ENCODE data around the gene JPH3. TPM values are rescaled to one million over a fixed set of nuclear protein-coding genes. Genes with fewer than 3 reads are reported as not detected.
"Not testable (repeated sequence)": the region's sequence is repeated elsewhere in the genome, so short reads cannot be mapped to it uniquely, and the experiment has no call there.

JPH3 gene
- total RNA-seq, 6 donors from 2014 or later, result 0.24 TPM; not detected in 5

DNA sequence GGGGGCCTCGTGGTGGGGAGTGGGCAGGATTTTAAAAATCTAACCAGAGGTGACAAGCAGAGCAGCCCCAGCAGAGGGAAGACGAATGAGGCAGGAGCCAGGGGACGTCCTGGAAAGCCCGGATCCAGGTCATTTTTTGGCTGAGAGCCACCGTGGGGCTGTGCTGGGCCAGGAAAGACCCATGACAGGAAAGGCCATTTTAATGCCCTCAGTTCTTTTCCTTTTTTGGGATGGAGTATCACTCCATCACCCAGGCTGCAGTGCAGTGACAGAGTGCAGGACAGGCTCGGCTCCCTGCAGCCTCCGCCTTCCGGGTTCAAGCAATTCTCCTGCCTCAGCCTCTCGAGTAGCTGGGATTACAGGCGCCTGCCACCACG lies 30.5 kb upstream of the JPH3 start:
- no peak overlapping the region for H3K4me3 ChIP-seq
- 59 to 64% methylated on average over 11 of the region's 11 CpGs for WGBS, 2 donors
- DNase-seq (no peak), ATAC-seq (ENCODE audit: low FRiP score in 2 of 2) (no peak)
- no peaks in the 10 kb centered on the region for H3K36me3 ChIP-seq
- peaks cover 12 to 19% (median 16%) of the 10 kb centered on the region in 4 donors for H3K4me1 ChIP-seq
- H3K9me3 ChIP-seq, result no peaks in the 10 kb centered on the region
- H3K27me3 ChIP-seq, result no peaks in the 10 kb centered on the region
- TF ChIP-seq, protein P1, sequence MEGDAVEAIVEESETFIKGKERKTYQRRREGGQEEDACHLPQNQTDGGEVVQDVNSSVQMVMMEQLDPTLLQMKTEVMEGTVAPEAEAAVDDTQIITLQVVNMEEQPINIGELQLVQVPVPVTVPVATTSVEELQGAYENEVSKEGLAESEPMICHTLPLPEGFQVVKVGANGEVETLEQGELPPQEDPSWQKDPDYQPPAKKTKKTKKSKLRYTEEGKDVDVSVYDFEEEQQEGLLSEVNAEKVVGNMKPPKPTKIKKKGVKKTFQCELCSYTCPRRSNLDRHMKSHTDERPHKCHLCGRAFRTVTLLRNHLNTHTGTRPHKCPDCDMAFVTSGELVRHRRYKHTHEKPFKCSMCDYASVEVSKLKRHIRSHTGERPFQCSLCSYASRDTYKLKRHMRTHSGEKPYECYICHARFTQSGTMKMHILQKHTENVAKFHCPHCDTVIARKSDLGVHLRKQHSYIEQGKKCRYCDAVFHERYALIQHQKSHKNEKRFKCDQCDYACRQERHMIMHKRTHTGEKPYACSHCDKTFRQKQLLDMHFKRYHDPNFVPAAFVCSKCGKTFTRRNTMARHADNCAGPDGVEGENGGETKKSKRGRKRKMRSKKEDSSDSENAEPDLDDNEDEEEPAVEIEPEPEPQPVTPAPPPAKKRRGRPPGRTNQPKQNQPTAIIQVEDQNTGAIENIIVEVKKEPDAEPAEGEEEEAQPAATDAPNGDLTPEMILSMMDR (IDR thresholded peaks at IDR 0.05), result no peak
- TF ChIP-seq POLR2A (IDR thresholded peaks at IDR 0.05), result no peak
- peak overlapping the region; percentile 25 to 62 (median 54) for H3K27ac ChIP-seq

DNA sequence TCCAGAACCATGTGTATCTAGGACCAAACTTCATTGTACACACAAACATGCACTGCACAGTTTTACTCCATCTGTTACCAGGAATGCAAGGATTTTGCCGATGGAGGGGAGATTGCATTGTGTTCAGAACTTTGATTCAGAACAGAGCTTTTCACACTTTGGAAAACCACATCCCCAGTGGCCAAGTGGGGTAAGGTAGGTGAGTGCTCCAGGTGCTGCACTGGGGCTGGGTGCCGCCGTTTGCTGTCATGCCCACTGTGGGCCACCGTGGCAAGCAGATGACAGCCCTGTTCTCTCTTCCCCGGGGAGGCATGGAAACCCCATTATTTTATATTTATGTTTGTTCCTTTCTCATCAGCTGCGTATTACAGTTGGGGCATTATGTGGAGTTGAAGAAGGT lies 29.3 kb upstream of the JPH3 start:
- H3K9me3 ChIP-seq, result no peaks in the 10 kb centered on the region
- ATAC-seq (ENCODE audit: low FRiP score in 2 of 2), result no peak
- H3K36me3 ChIP-seq, result no peaks in the 10 kb centered on the region
- peak overlapping the region in 1 of 4 donors; percentile 50 for H3K27ac ChIP-seq
- no peak overlapping the region for H3K4me3 ChIP-seq
- TF ChIP-seq POLR2AphosphoS5 (IDR thresholded peaks at IDR 0.05), result no peak
- no peak for TF ChIP-seq POLR2A (IDR thresholded peaks at IDR 0.05)
- TF ChIP-seq EP300 (IDR thresholded peaks at IDR 0.05), result no peak
- TF ChIP-seq, protein P1 (IDR thresholded peaks at IDR 0.05), result no peak
- H3K27me3 ChIP-seq, result no peaks in the 10 kb centered on the region
- no peak for DNase-seq
- peaks cover 12 to 19% (median 16%) of the 10 kb centered on the region in 4 donors for H3K4me1 ChIP-seq
- 75 to 82% methylated on average over 6 of the region's 6 CpGs for WGBS, 2 donors

DNA sequence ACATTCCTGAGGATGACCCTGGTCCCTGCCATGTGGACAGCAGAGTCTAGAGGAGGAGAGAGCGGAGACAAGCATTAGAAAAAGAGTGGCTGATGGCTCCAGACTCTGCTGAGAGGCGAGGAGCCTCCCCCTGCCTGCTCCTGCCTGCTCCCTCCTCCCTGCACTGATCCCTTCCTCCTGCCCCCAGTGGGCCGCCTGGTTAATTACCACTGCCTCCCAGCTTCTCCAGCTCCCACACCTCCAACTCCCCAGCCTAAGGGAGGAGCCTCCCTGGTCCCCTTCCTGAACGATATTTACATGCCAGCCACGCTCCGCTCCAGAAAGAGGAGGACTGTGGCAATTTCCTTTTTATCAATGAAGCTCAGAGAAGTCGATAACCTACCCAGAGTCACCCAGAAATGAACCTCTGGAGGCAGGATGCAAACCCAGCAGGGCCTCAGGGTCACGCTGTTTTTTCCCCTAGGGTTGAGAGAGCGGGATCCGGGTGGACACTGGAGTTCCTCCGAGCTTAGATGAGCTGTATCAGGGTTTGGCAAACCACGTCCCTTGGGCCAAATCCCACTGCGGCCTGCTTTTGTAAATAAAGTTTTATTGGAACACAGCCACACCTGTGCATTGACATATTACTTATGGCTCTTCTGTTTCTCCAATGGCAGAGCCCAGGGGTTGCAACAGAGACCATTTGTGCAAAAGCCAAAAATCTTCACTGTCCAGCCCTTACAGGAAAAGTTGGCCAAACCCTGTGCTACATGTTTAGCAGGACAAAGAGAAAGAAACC lies 27.1 kb upstream of the JPH3 start:
- ATAC-seq (ENCODE audit: low FRiP score in 2 of 2), result no peak
- no peaks in the 10 kb centered on the region for H3K9me3 ChIP-seq
- WGBS, 2 donors, result 54 to 64% methylated on average over 11 to 13 of the region's 13 CpGs
- H3K36me3 ChIP-seq, result no peaks in the 10 kb centered on the region
- H3K27ac ChIP-seq, result no peak overlapping the region
- no peak for TF ChIP-seq EP300 (IDR thresholded peaks at IDR 0.05)
- TF ChIP-seq POLR2A (IDR thresholded peaks at IDR 0.05), result no peak
- no peak for TF ChIP-seq POLR2AphosphoS5 (IDR thresholded peaks at IDR 0.05)
- TF ChIP-seq, protein P1 (IDR thresholded peaks at IDR 0.05), result no peak
- peaks cover 12 to 19% (median 16%) of the 10 kb centered on the region in 4 donors for H3K4me1 ChIP-seq
- H3K4me3 ChIP-seq, result no peak overlapping the region
- DNase-seq, result no peak
- H3K27me3 ChIP-seq, result no peaks in the 10 kb centered on the region

DNA sequence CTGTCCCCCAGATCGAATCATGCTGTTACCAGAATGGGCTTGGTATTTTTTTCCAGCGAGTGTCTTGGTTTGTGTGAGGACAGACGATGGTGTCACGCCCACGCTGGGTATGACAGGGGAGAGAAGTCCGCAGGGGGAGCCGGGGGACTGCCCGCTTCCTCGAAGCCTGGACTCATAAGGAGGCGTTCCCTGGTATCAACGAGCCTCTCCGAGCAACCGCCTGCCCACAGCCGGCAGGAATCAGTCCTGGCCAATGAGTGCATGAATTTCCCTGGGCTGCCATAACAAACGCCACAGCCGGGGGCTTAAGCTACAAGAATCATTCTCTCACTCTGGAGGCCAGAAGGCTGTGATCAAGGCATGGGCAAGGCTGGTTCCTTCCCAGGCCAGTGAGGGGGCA lies 26.1 kb upstream of the JPH3 start:
- no peaks in the 10 kb centered on the region for H3K9me3 ChIP-seq
- 55 to 61% methylated on average over 6 to 16 of the region's 16 CpGs for WGBS, 2 donors
- no peak overlapping the region for H3K27ac ChIP-seq
- H3K4me3 ChIP-seq, result no peak overlapping the region
- H3K27me3 ChIP-seq, result no peaks in the 10 kb centered on the region
- peaks cover 6 to 11% (median 10%) of the 10 kb centered on the region in 4 donors for H3K4me1 ChIP-seq
- ATAC-seq (ENCODE audit: low FRiP score in 2 of 2) (no peak), DNase-seq (no peak)
- TF ChIP-seq EP300 (IDR thresholded peaks at IDR 0.05) (no peak), POLR2AphosphoS5 (IDR thresholded peaks at IDR 0.05) (no peak), POLR2A (IDR thresholded peaks at IDR 0.05) (no peak)
- TF ChIP-seq, protein P1 (IDR thresholded peaks at IDR 0.05), result no peak
- H3K36me3 ChIP-seq, result no peaks in the 10 kb centered on the region

DNA sequence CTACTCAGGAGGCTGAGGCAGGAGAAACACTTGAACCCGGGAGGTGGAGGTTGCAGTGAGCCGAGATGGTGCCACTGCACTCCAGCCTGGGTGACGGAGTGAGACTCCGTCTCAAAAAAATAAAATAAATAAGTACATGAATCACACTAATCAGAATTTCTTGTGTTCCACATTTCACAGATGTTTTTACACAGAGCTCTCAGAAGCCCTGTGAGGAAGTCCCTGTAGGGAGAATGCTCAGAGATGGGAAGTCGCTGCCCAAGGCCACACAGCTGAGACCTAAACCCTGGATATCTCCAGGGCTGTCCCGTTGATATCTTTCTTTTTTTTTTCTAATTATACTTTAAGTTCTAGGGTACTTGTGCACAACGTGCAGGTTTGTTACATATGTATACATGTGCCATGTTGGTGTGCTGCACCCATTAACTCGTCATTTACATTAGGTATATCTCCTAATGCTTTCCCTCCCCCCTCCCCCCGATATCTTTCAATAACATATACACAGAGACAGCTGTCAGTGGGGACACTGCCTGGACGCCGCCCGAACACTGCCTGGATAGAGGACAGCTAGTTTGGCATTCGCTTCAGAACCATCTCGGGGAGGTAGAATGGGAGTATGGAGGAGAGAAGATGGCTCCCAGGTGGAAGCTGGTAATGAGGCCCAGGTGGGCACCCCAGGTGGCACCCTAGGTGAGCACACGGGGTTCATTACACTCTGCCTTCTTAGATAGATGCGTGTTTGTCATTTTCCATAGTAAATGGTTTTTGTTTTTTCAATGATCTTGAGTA lies 24.0 kb upstream of the JPH3 start:
- not testable (repeated sequence) for H3K27ac ChIP-seq; DNase-seq; H3K36me3 ChIP-seq; ATAC-seq (ENCODE audit: low FRiP score in 2 of 2); H3K4me3 ChIP-seq; H3K4me1 ChIP-seq; H3K27me3 ChIP-seq; H3K9me3 ChIP-seq
- WGBS, 2 donors, result 86 to 88% methylated on average over 16 of the region's 16 CpGs
